ENCODE measurements around the gene SUSD4. TPM values are rescaled to one million over a fixed set of nuclear protein-coding genes. Genes with fewer than 3 reads are reported as not detected.

Gene SUSD4
- polyA plus RNA-seq, 2 of the 4 experiments (the other 2 are of a cell fraction), result 0.61 to 0.85 TPM

DNA sequence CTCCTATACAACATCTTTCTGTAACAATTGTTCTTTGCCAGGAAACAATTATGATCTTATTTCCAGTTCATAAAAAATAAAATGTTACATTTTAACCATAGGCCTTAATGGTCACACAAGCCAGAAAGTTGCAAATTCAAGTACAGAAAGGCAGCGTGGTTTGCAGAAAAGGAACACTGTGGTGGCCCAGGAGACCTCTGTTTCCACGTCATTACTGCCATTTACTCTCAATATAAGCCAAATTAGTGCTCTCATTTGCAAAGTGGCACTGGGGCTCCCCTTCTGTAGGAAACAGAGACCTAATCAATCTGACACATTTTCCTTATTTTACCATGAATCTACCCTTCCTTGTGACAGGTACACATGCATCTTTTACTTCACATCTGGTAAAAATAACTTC lies 141.6 kb downstream of the SUSD4 start:
- ATAC-seq (no peak), DNase-seq (ENCODE audit: low read depth in 1 of 2, low spot score in 1 of 2) (no peak), FAIRE-seq (no peak)
- no peak overlapping the region for H3K4me3 ChIP-seq
- H3K4me2 ChIP-seq, result no peak overlapping the region
- POLR2A ChIA-PET, result no interaction called here
- H3K9me3 ChIP-seq, result no peaks in the 10 kb centered on the region; the same call in 2 of the 3 replicates
- 12% methylated on average over 2 of the region's 2 CpGs for WGBS (ENCODE audit: missing lambda C conversion rate)
- no peaks in the 10 kb centered on the region for H3K4me1 ChIP-seq
- TF ChIP-seq RNF2 (IDR thresholded peaks at IDR 0.05; ENCODE audit: borderline replicate concordance, low read depth) (no peak), MAX (IDR thresholded peaks at IDR 0.05) (no peak), NPAS2 (CRISPR knock-in tag; IDR thresholded peaks at IDR 0.05; ENCODE audit: borderline replicate concordance) (no peak), ZFP36 (IDR thresholded peaks at IDR 0.05; ENCODE audit: borderline replicate concordance, partially characterized antibody) (no peak), RAD21 (conservative IDR thresholded peaks at IDR 0.05 in 1 of 2, IDR thresholded peaks at IDR 0.05 in 1 of 2) (no peak), FOSB (CRISPR knock-in tag; IDR thresholded peaks at IDR 0.05) (no peak), SREBF2 (IDR thresholded peaks at IDR 0.05) (no peak), POLR2A (IDR thresholded peaks at IDR 0.05; ENCODE audit: low read length) (no peak), KDM5A (IDR thresholded peaks at IDR 0.05) (no peak), TFCP2L1 (CRISPR knock-in tag; IDR thresholded peaks at IDR 0.05) (no peak), MYC (IDR thresholded peaks at IDR 0.05; ENCODE audit: borderline replicate concordance, low read length) (no peak), CEBPB (IDR thresholded peaks at IDR 0.05) (no peak), FOSL2 (IDR thresholded peaks at IDR 0.05) (no peak), FOSL2 (CRISPR knock-in tag; IDR thresholded peaks at IDR 0.05) (no peak), CHD2 (IDR thresholded peaks at IDR 0.05; ENCODE audit: low read length, partially characterized antibody) (no peak), HMGXB4 (CRISPR knock-in tag; IDR thresholded peaks at IDR 0.05; ENCODE audit: borderline replicate concordance) (no peak), BHLHE40 (IDR thresholded peaks at IDR 0.05; ENCODE audit: low read depth, low read length) (no peak), RCOR1 (IDR thresholded peaks at IDR 0.05; ENCODE audit: low read depth, low read length) (no peak)
- TF ChIP-seq, protein P1, sequence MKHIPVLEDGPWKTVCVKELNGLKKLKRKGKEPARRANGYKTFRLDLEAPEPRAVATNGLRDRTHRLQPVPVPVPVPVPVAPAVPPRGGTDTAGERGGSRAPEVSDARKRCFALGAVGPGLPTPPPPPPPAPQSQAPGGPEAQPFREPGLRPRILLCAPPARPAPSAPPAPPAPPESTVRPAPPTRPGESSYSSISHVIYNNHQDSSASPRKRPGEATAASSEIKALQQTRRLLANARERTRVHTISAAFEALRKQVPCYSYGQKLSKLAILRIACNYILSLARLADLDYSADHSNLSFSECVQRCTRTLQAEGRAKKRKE (CRISPR knock-in tag; IDR thresholded peaks at IDR 0.05; ENCODE audit: low read depth), result no peak
- CTCF ChIA-PET, result no interaction called here
- no peak overlapping the region for H3K27ac ChIP-seq

DNA sequence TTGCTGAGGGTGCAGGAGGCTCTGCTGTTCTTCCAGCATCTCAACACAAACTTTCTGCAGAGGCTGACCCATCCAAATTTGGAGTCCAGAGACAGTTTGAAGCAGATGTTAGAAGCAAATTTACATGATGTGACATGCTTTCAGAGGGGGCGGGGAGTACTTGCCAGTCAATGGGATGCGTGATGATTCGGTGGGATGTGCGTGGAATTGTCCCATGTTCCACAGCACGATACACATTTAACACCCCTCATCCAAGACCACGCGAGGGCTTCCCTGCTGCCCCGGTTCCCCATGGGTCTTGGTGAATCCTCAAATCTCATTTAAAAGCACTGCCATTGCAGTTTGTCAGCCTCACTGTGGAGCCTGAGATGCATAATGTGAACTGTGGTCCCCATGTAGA lies 142.3 kb downstream of the SUSD4 start:
- Histone ChIP-seq H3K27ac (no peak overlapping the region), H3K4me1 (no peaks in the 10 kb centered on the region), H3K4me2 (no peak overlapping the region), H3K9me3 (no peaks in the 10 kb centered on the region; the same call in 2 of the 3 replicates), H3K4me3 (no peak overlapping the region)
- POLR2A ChIA-PET, result no interaction called here
- no peak for DNase-seq (ENCODE audit: low read depth in 1 of 2, low spot score in 1 of 2)
- CTCF ChIA-PET, result interaction anchor here (0.9 kb wide), 1 partner anchor 11 kb away, joined by 3 read pairs; no protein-coding TSS in a partner anchor
- FAIRE-seq, result no peak
- TF ChIP-seq EHF (CRISPR knock-in tag; IDR thresholded peaks at IDR 0.05), result no peak
- TF ChIP-seq EHMT2 (IDR thresholded peaks at IDR 0.05; ENCODE audit: low read depth), result no peak
- TF ChIP-seq MAX (IDR thresholded peaks at IDR 0.05), result no peak
- TF ChIP-seq CEBPB (IDR thresholded peaks at IDR 0.05), result no peak
- TF ChIP-seq MAFK (IDR thresholded peaks at IDR 0.05; ENCODE audit: partially characterized antibody), result no peak
- TF ChIP-seq, protein P2, sequence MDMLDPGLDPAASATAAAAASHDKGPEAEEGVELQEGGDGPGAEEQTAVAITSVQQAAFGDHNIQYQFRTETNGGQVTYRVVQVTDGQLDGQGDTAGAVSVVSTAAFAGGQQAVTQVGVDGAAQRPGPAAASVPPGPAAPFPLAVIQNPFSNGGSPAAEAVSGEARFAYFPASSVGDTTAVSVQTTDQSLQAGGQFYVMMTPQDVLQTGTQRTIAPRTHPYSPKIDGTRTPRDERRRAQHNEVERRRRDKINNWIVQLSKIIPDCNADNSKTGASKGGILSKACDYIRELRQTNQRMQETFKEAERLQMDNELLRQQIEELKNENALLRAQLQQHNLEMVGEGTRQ (IDR thresholded peaks at IDR 0.05), result no peak
- TF ChIP-seq FOXS1 (CRISPR knock-in tag; IDR thresholded peaks at IDR 0.05), result no peak
- TF ChIP-seq BHLHE40 (IDR thresholded peaks at IDR 0.05; ENCODE audit: low read depth, low read length), result no peak
- TF ChIP-seq ESRRA (IDR thresholded peaks at IDR 0.05; ENCODE audit: borderline replicate concordance, low read length), result no peak
- TF ChIP-seq MAZ (IDR thresholded peaks at IDR 0.05; ENCODE audit: borderline replicate concordance, low read depth, low read length), result no peak
- TF ChIP-seq POLR2AphosphoS2 (conservative IDR thresholded peaks at IDR 0.05; ENCODE audit: low read length), result no peak
- TF ChIP-seq, protein P1 (CRISPR knock-in tag; IDR thresholded peaks at IDR 0.05; ENCODE audit: low read depth), result no peak
- no peak for TF ChIP-seq ZC3H11A (IDR thresholded peaks at IDR 0.05)
- TF ChIP-seq, protein P3, sequence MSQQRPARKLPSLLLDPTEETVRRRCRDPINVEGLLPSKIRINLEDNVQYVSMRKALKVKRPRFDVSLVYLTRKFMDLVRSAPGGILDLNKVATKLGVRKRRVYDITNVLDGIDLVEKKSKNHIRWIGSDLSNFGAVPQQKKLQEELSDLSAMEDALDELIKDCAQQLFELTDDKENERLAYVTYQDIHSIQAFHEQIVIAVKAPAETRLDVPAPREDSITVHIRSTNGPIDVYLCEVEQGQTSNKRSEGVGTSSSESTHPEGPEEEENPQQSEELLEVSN (IDR thresholded peaks at IDR 0.05; ENCODE audit: borderline replicate concordance, low read depth), result no peak
- no peak for TF ChIP-seq NPAS2 (CRISPR knock-in tag; IDR thresholded peaks at IDR 0.05; ENCODE audit: borderline replicate concordance)
- TF ChIP-seq CBX2 (IDR thresholded peaks at IDR 0.05; ENCODE audit: borderline replicate concordance, low read depth), result no peak
- TF ChIP-seq ZFP36 (IDR thresholded peaks at IDR 0.05; ENCODE audit: borderline replicate concordance, partially characterized antibody), result no peak
- 76% methylated on average over 8 of the region's 8 CpGs for WGBS (ENCODE audit: missing lambda C conversion rate)
- ATAC-seq, result no peak

All from A549 (cell line).